Lung microvascular endothelial cell (primary cell): ENCODE measurements around the gene PLXNB1. TPM values are rescaled to one million over a fixed set of nuclear protein-coding genes. Genes with fewer than 3 reads are reported as not detected.
A peak's percentile ranks its signal among the peaks of the same experiment; 100 is the strongest.
"Not testable (repeated sequence)": the region's sequence is repeated elsewhere in the genome, so short reads cannot be mapped to it uniquely, and the experiment has no call there.

Experiments
- DNase-seq, 2 donors: peaks; one replicate each; pipeline versions ENCODE4 v3.0.0 to v3.0.0-alpha.2; 2010; ENCODE audit warnings: low read depth in 2 of 2
- total RNA-seq: library from RNA; depleted of rRNA; stranded (reverse); fragments of >200 nt; gene quantifications from 2 replicates; pipeline ENCODE4 v1.2.1, GENCODE V29; 2014

PLXNB1 gene
- 16.1 and 17.0 TPM in 2 replicates for total RNA-seq

- DNase-seq, result peak in 1 of 2 donors; percentile 55
Measured at GRCh38 chr3:48429960-48430707, at the start of gene PLXNB1. Gene PLXNB1 (minus strand): TSS chr3:48430086. CDS start chr3:48424611, 5,475 bp downstream.

GRCh38 chr3:48478626-48479555 lies 49.0 kb upstream of the PLXNB1 start:
- peak in 1 of 2 donors; percentile 57 for DNase-seq

- DNase-seq, result no peak
Measured at GRCh38 chr3:48477959-48478520, 48.2 kb upstream of the PLXNB1 start.

- no peak for DNase-seq
Measured at GRCh38 chr3:48476426-48477053, 46.7 kb upstream of the PLXNB1 start.

GRCh38 chr3:48475188-48475587 lies 45.3 kb upstream of the PLXNB1 start:
- no peak for DNase-seq

- no peak for DNase-seq
Measured at GRCh38 chr3:48474619-48475018, 44.7 kb upstream of the PLXNB1 start.

- DNase-seq, result not testable (repeated sequence)
Measured at GRCh38 chr3:48474031-48474430, 44.1 kb upstream of the PLXNB1 start.

GRCh38 chr3:48473617-48473952 lies 43.7 kb upstream of the PLXNB1 start:
- DNase-seq, result no peak

- peak; percentile 62 to 94 for DNase-seq
Measured at GRCh38 chr3:48472923-48473616, 43.2 kb upstream of the PLXNB1 start.

GRCh38 chr3:48472673-48472922 lies 42.7 kb upstream of the PLXNB1 start:
- no peak for DNase-seq

- DNase-seq, result no peak
Measured at GRCh38 chr3:48470286-48470685, 40.4 kb upstream of the PLXNB1 start.

GRCh38 chr3:48469046-48469915 lies 39.4 kb upstream of the PLXNB1 start:
- DNase-seq, result no peak

- no peak for DNase-seq
Measured at GRCh38 chr3:48468329-48468731, 38.4 kb upstream of the PLXNB1 start.

- no peak for DNase-seq
Measured at GRCh38 chr3:48467473-48468267, 37.8 kb upstream of the PLXNB1 start.

- no peak for DNase-seq
Measured at GRCh38 chr3:48467110-48467454, 37.2 kb upstream of the PLXNB1 start.

- DNase-seq, result peak; percentile 30 to 59
Measured at GRCh38 chr3:48466386-48467109, 36.7 kb upstream of the PLXNB1 start.

- peak; percentile 100 for DNase-seq
Measured at GRCh38 chr3:48465531-48466378, 35.9 kb upstream of the PLXNB1 start.

- DNase-seq, result no peak
Measured at GRCh38 chr3:48465237-48465530, 35.3 kb upstream of the PLXNB1 start.
